Thyroid gland (tissue), 4 donors: Measurements from ENCODE around the gene ITGB1.

Experiments used
- CTCF ChIP-seq, 6 experiments: fragments of 200-600 bp in 3 of 6; fragments of 450-650 bp in 3 of 6; sonication (generic) in 3 of 6; IDR thresholded peaks; one replicate each; pipeline ENCODE4 v1.5.1; 2016 to 2019; ENCODE audit warnings: antibody characterized with exemption in 6 of 6, mild to moderate bottlenecking in 2 of 6, inconsistent platforms in 1 of 6, moderate library complexity in 1 of 6
- POLR2A ChIP-seq, 2 donors: fragments of 450-650 bp; IDR thresholded peaks; one replicate each; pipeline ENCODE4 v1.6.1; 2017; ENCODE audit warnings: antibody characterized with exemption in 2 of 2, mild to moderate bottlenecking in 2 of 2, moderate library complexity in 1 of 2

- TF ChIP-seq POLR2A (IDR thresholded peaks at IDR 0.05) (no peak), CTCF (IDR thresholded peaks at IDR 0.05) (no peak)
Measured at GRCh38 chr10:32953277-32953927, 4.6 kb downstream of the ITGB1 start.
